K562 (cell line): Measurements from ENCODE around the gene SP140L.

Experiments
- GTF2F1 ChIP-seq: IDR thresholded peaks from 2 replicates; pipeline ENCODE4 v1.6.1; 2011; ENCODE audit warnings: low read depth, low read length, improper control_type of control experiment
- MAFK ChIP-seq: IDR thresholded peaks from 2 replicates; pipeline ENCODE4 v1.6.1; 2011; ENCODE audit warnings: low read length, improper control_type of control experiment
- PHB2 ChIP-seq: fragments of 450-650 bp; IDR thresholded peaks from 2 replicates; pipeline ENCODE4 v1.6.1; 2017; ENCODE audit warnings: low read depth
- PHF8 ChIP-seq: fragments of 200-600 bp; sonication (generic); IDR thresholded peaks from 2 replicates; pipeline ENCODE4 v1.6.1; 2012; ENCODE audit warnings: mixed run types, mild to moderate bottlenecking, inconsistent platforms, low read length, moderate library complexity, borderline replicate concordance
- POLR2AphosphoS5 ChIP-seq: IDR thresholded peaks from 2 replicates; pipeline ENCODE4 v1.6.1; 2011; ENCODE audit warnings: mild to moderate bottlenecking, low read depth, low read length, moderate library complexity; ENCODE audit not compliant: control insufficient read depth, insufficient read depth
- POLR2G ChIP-seq: fragments of 200-400 bp; formaldehyde crosslinking; IDR thresholded peaks from 2 replicates; pipeline ENCODE4 v1.6.1; 2017; ENCODE audit warnings: low read depth, mild to moderate bottlenecking, antibody characterized with exemption, low read length, moderate library complexity
- SMC3 ChIP-seq: conservative IDR thresholded peaks from 2 replicates; pipeline ENCODE4 v1.6.1; 2011; ENCODE audit warnings: low read depth, low read length, improper control_type of control experiment; ENCODE audit not compliant: insufficient read depth
- XRCC3 ChIP-seq: fragments of 450-650 bp; IDR thresholded peaks from 2 replicates; pipeline ENCODE4 v1.6.1; 2017; ENCODE audit warnings: mild to moderate bottlenecking, moderate library complexity
- ZNF3 ChIP-seq: fragments of 250-450 bp; sonication (Bioruptor Pico); IDR thresholded peaks from 2 replicates; pipeline ENCODE4 v1.5.0; 2021; ENCODE audit warnings: mild to moderate bottlenecking, moderate library complexity
- TF ChIP-seq, protein P1 (sequence below): sonication (generic); formaldehyde crosslinking; IDR thresholded peaks from 2 replicates; pipeline ENCODE4 v1.8.0; 2023; ENCODE audit warnings: mild to moderate bottlenecking, missing genetic modification reagents
- TF ChIP-seq, protein P2 (sequence below): IDR thresholded peaks from 3 replicates; pipeline ENCODE4 v1.6.1; 2011; ENCODE audit warnings: borderline replicate concordance, mild to moderate bottlenecking; ENCODE audit not compliant: insufficient read length, insufficient read depth
- TF ChIP-seq, protein P3 (sequence below), 3 experiments: IDR thresholded peaks in 2 of 3; conservative IDR thresholded peaks in 1 of 3; 2 replicates each; pipeline ENCODE4 v1.5.1; 2011 to 2012; ENCODE audit warnings: low read length in 3 of 3, mild to moderate bottlenecking in 3 of 3, control low read depth in 2 of 3, improper control_type of control experiment in 1 of 3, inconsistent platforms in 1 of 3, low read depth in 1 of 3, mixed read lengths in 1 of 3, moderate library complexity in 1 of 3; ENCODE audit not compliant: insufficient read depth in 2 of 3
- TF ChIP-seq, protein P4 (sequence below): fragments of 250-450 bp; sonication (Bioruptor Pico); IDR thresholded peaks from 2 replicates; pipeline ENCODE4 v1.5.0; 2020; ENCODE audit warnings: mild to moderate bottlenecking

DNA sequence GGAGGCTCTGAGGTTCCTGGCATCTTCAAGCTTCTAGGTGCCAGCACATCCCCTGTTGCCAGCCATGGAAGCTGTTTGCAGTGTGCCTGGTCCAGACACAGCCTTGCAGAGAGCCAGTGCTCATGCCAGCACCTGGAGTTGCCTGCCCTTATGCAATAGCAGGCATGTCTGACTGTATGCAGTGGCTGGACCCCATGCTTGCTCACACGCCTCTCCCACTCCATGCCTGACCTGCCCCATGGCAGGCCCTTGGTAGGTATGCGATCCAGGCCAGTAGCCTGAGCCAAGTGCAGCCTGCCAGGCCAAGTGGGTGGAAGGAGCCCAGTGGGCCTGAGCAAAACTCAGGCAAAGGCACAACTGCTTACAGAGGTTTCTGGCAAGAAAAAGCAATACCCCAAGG lies 19.5 kb upstream of the SP140L start:
- TF ChIP-seq, protein P1, sequence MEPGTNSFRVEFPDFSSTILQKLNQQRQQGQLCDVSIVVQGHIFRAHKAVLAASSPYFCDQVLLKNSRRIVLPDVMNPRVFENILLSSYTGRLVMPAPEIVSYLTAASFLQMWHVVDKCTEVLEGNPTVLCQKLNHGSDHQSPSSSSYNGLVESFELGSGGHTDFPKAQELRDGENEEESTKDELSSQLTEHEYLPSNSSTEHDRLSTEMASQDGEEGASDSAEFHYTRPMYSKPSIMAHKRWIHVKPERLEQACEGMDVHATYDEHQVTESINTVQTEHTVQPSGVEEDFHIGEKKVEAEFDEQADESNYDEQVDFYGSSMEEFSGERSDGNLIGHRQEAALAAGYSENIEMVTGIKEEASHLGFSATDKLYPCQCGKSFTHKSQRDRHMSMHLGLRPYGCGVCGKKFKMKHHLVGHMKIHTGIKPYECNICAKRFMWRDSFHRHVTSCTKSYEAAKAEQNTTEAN (CRISPR knock-in tag): no peak
- TF ChIP-seq PHF8 (no peak), SMC3 (no peak), ZNF3 (CRISPR knock-in tag) (no peak), POLR2G (no peak), MAFK (no peak), GTF2F1 (no peak), XRCC3 (no peak), PHB2 (no peak), POLR2AphosphoS5 (no peak)
- TF ChIP-seq, protein P2, sequence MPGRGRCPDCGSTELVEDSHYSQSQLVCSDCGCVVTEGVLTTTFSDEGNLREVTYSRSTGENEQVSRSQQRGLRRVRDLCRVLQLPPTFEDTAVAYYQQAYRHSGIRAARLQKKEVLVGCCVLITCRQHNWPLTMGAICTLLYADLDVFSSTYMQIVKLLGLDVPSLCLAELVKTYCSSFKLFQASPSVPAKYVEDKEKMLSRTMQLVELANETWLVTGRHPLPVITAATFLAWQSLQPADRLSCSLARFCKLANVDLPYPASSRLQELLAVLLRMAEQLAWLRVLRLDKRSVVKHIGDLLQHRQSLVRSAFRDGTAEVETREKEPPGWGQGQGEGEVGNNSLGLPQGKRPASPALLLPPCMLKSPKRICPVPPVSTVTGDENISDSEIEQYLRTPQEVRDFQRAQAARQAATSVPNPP: no peak
- TF ChIP-seq, protein P3, sequence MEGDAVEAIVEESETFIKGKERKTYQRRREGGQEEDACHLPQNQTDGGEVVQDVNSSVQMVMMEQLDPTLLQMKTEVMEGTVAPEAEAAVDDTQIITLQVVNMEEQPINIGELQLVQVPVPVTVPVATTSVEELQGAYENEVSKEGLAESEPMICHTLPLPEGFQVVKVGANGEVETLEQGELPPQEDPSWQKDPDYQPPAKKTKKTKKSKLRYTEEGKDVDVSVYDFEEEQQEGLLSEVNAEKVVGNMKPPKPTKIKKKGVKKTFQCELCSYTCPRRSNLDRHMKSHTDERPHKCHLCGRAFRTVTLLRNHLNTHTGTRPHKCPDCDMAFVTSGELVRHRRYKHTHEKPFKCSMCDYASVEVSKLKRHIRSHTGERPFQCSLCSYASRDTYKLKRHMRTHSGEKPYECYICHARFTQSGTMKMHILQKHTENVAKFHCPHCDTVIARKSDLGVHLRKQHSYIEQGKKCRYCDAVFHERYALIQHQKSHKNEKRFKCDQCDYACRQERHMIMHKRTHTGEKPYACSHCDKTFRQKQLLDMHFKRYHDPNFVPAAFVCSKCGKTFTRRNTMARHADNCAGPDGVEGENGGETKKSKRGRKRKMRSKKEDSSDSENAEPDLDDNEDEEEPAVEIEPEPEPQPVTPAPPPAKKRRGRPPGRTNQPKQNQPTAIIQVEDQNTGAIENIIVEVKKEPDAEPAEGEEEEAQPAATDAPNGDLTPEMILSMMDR (IDR thresholded peaks at IDR 0.05 in 2 of 3, conservative IDR thresholded peaks at IDR 0.05 in 1 of 3; ENCODE audit: insufficient read depth in 2 of 3, low read depth in 1 of 3, low read length in 3 of 3): no peak
- TF ChIP-seq, protein P4, sequence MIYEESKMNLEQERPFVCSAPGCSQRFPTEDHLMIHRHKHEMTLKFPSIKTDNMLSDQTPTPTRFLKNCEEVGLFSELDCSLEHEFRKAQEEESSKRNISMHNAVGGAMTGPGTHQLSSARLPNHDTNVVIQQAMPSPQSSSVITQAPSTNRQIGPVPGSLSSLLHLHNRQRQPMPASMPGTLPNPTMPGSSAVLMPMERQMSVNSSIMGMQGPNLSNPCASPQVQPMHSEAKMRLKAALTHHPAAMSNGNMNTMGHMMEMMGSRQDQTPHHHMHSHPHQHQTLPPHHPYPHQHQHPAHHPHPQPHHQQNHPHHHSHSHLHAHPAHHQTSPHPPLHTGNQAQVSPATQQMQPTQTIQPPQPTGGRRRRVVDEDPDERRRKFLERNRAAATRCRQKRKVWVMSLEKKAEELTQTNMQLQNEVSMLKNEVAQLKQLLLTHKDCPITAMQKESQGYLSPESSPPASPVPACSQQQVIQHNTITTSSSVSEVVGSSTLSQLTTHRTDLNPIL (CRISPR knock-in tag): no peak
